WTC11 (cell line): ENCODE measurements around the gene DCLK2. TPM values are rescaled to one million over a fixed set of nuclear protein-coding genes. Genes with fewer than 3 reads are reported as not detected.

ENCODE experiments used
- ATAC-seq: fragments of 200-7000 bp; cut with Tn5 transposase; 2 replicates; pipeline ENCODE4 v1.10.0; 2021; ENCODE audit warnings: mild to moderate bottlenecking, moderate library complexity
- CTCF ChIA-PET: fragments of 300-600 bp; sonication (Branson Sonifier 250); formaldehyde crosslinking; loops from one replicate; lab custom pipeline; 2021; ENCODE audit warnings: antibody characterized with exemption; lab: Charles Lee
- POLR2A ChIA-PET: fragments of 350-600 bp; sonication (Branson Sonifier 250); formaldehyde crosslinking; loops from one replicate; lab custom pipeline; 2021; ENCODE audit warnings: antibody characterized with exemption; lab: Charles Lee
- DNase-seq: peaks from one replicate; pipeline ENCODE4 v3.0.0; 2021; ENCODE audit warnings: low spot score
- H3K27ac Mint-ChIP-seq: 2 replicates; pipeline ENCODE4 v1.8.0; 2021; ENCODE audit warnings: mixed read lengths
- H3K27me3 Mint-ChIP-seq: 2 replicates; pipeline ENCODE4 v1.8.0; 2021; ENCODE audit warnings: low read depth, mild to moderate bottlenecking, moderate library complexity, mixed read lengths
- H3K36me3 Mint-ChIP-seq: 2 replicates; pipeline ENCODE4 v1.8.0; 2021; ENCODE audit warnings: mixed read lengths
- H3K4me1 Mint-ChIP-seq: 2 replicates; pipeline ENCODE4 v1.8.0; 2022; ENCODE audit warnings: mixed read lengths
- H3K4me3 Mint-ChIP-seq: 2 replicates; pipeline ENCODE4 v1.8.0; 2021; ENCODE audit warnings: mild to moderate bottlenecking, moderate library complexity, mixed read lengths
- H3K9me3 Mint-ChIP-seq: 2 replicates; pipeline ENCODE4 v1.8.0; 2021; ENCODE audit warnings: mixed read lengths
- ATF1 ChIP-seq: sonication (generic); formaldehyde crosslinking; IDR thresholded peaks from 2 replicates; pipeline ENCODE4 v1.8.1; 2023; ENCODE audit warnings: mild to moderate bottlenecking, moderate library complexity, missing genetic modification reagents
- CBFB ChIP-seq: sonication (generic); formaldehyde crosslinking; IDR thresholded peaks from 2 replicates; pipeline ENCODE4 v1.8.1; 2022; ENCODE audit warnings: mild to moderate bottlenecking, low read depth, missing genetic modification reagents
- CREB1 ChIP-seq: sonication (generic); formaldehyde crosslinking; IDR thresholded peaks from 2 replicates; pipeline ENCODE4 v1.8.0; 2023; ENCODE audit warnings: mild to moderate bottlenecking, missing genetic modification reagents
- FOXK1 ChIP-seq: sonication (generic); formaldehyde crosslinking; IDR thresholded peaks from 2 replicates; pipeline ENCODE4 v1.8.0; 2022; ENCODE audit warnings: mild to moderate bottlenecking, moderate library complexity, missing genetic modification reagents
- NFATC4 ChIP-seq: fragments of 250-450 bp; sonication (Bioruptor Pico); IDR thresholded peaks from 2 replicates; pipeline ENCODE4 v1.9.0; 2021; ENCODE audit warnings: mild to moderate bottlenecking
- NR1H2 ChIP-seq: sonication (generic); formaldehyde crosslinking; IDR thresholded peaks from 2 replicates; pipeline ENCODE4 v1.9.0; 2021; ENCODE audit warnings: mild to moderate bottlenecking, moderate library complexity, missing genetic modification reagents
- NR2C2 ChIP-seq: sonication (generic); formaldehyde crosslinking; IDR thresholded peaks from 2 replicates; pipeline ENCODE4 v1.8.0; 2022; ENCODE audit warnings: mild to moderate bottlenecking, missing genetic modification reagents
- ZNF138 ChIP-seq: sonication (generic); formaldehyde crosslinking; conservative IDR thresholded peaks from 2 replicates; pipeline ENCODE4 v1.8.1; 2022; ENCODE audit warnings: mild to moderate bottlenecking, moderate library complexity, missing genetic modification reagents
- ZNF396 ChIP-seq: fragments of 250-450 bp; sonication (Bioruptor Pico); IDR thresholded peaks from 2 replicates; pipeline ENCODE4 v1.8.0; 2021; ENCODE audit warnings: mild to moderate bottlenecking, moderate library complexity, borderline replicate concordance
- total RNA-seq: library from RNA; stranded (reverse); gene quantifications from 3 replicates; pipeline ENCODE4 v1.2.3, GENCODE V29; 2021
- TF ChIP-seq, protein P1 (sequence below): fragments of 250-450 bp; sonication (Bioruptor Pico); IDR thresholded peaks from 2 replicates; pipeline ENCODE4 v1.9.0; 2021; ENCODE audit warnings: mild to moderate bottlenecking, borderline replicate concordance
- TF ChIP-seq, protein P2 (sequence below): sonication (generic); formaldehyde crosslinking; IDR thresholded peaks from 2 replicates; pipeline ENCODE4 v1.8.1; 2022; ENCODE audit warnings: mild to moderate bottlenecking, moderate library complexity, missing genetic modification reagents
- TF ChIP-seq, protein P3 (sequence below): sonication (generic); formaldehyde crosslinking; IDR thresholded peaks from 2 replicates; pipeline ENCODE4 v1.8.0; 2022; ENCODE audit warnings: mild to moderate bottlenecking, missing genetic modification reagents
- TF ChIP-seq, protein P4 (sequence below): sonication (generic); formaldehyde crosslinking; IDR thresholded peaks from 2 replicates; pipeline ENCODE4 v1.8.0; 2022; ENCODE audit warnings: mild to moderate bottlenecking, missing genetic modification reagents
- TF ChIP-seq, protein P5 (sequence below): sonication (generic); formaldehyde crosslinking; IDR thresholded peaks from 2 replicates; pipeline ENCODE4 v1.8.1; 2023; ENCODE audit warnings: mild to moderate bottlenecking, moderate library complexity, missing genetic modification reagents
- TF ChIP-seq, protein P6 (sequence below): sonication (generic); formaldehyde crosslinking; IDR thresholded peaks from 2 replicates; pipeline ENCODE4 v1.8.1; 2023; ENCODE audit warnings: mild to moderate bottlenecking, missing genetic modification reagents, borderline replicate concordance
- TF ChIP-seq, protein P7 (sequence below): fragments of 250-450 bp; sonication (Bioruptor Pico); conservative IDR thresholded peaks from 2 replicates; pipeline ENCODE4 v1.9.0; 2021; ENCODE audit warnings: mild to moderate bottlenecking
- TF ChIP-seq, protein P8 (sequence below): sonication (generic); formaldehyde crosslinking; IDR thresholded peaks from 2 replicates; pipeline ENCODE4 v1.8.1; 2023; ENCODE audit warnings: mild to moderate bottlenecking, missing genetic modification reagents, moderate library complexity
- TF ChIP-seq, protein P9 (sequence below): fragments of 250-450 bp; sonication (Bioruptor Pico); IDR thresholded peaks from 2 replicates; pipeline ENCODE4 v1.9.0; 2021; ENCODE audit warnings: mild to moderate bottlenecking

Gene DCLK2
- total RNA-seq, 1 experiment from 2014 or later: 0.17 TPM

DNA sequence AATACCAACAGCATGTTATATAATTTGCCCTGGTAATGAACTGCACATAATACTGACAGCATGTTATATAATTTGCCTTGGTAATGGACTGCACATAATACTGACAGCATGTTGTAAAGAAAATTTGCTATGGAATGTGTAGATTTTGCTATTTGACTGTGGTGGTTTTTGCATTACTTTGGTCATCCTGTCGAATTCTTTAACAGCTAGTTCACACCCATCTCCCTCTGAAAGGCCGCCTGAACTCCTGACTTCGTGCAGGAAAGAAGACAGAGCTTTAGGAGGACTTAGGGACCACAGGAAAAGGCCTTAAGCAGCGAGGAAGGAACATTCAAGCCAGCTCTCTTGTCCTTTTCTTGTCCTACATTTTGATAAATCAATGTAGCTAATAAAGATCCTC, 45.2 kb upstream of the DCLK2 start:
- Mint-ChIP-seq H3K4me3 (no peak overlapping the region), H3K27ac (no peak overlapping the region), H3K27me3 (no peaks in the 10 kb centered on the region), H3K4me1 (peaks cover 19% of the 10 kb centered on the region), H3K36me3 (peaks cover 2% of the 10 kb centered on the region), H3K9me3 (peaks cover 5% of the 10 kb centered on the region)
- ChIA-PET CTCF (interaction anchor here (1.5 kb wide), 1 partner anchor 184 kb away, joined by 3 read pairs; no protein-coding TSS in a partner anchor), POLR2A (interaction anchor here (0.5 kb wide), 2 partner anchors 14 to 35 kb away, joined by 3 to 4 read pairs; no protein-coding TSS in a partner anchor)
- ATAC-seq (peak; percentile 70), DNase-seq (no peak)
- TF ChIP-seq, protein P1, sequence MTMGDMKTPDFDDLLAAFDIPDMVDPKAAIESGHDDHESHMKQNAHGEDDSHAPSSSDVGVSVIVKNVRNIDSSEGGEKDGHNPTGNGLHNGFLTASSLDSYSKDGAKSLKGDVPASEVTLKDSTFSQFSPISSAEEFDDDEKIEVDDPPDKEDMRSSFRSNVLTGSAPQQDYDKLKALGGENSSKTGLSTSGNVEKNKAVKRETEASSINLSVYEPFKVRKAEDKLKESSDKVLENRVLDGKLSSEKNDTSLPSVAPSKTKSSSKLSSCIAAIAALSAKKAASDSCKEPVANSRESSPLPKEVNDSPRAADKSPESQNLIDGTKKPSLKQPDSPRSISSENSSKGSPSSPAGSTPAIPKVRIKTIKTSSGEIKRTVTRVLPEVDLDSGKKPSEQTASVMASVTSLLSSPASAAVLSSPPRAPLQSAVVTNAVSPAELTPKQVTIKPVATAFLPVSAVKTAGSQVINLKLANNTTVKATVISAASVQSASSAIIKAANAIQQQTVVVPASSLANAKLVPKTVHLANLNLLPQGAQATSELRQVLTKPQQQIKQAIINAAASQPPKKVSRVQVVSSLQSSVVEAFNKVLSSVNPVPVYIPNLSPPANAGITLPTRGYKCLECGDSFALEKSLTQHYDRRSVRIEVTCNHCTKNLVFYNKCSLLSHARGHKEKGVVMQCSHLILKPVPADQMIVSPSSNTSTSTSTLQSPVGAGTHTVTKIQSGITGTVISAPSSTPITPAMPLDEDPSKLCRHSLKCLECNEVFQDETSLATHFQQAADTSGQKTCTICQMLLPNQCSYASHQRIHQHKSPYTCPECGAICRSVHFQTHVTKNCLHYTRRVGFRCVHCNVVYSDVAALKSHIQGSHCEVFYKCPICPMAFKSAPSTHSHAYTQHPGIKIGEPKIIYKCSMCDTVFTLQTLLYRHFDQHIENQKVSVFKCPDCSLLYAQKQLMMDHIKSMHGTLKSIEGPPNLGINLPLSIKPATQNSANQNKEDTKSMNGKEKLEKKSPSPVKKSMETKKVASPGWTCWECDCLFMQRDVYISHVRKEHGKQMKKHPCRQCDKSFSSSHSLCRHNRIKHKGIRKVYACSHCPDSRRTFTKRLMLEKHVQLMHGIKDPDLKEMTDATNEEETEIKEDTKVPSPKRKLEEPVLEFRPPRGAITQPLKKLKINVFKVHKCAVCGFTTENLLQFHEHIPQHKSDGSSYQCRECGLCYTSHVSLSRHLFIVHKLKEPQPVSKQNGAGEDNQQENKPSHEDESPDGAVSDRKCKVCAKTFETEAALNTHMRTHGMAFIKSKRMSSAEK (CRISPR knock-in tag): no peak
- TF ChIP-seq NR1H2 (CRISPR knock-in tag) (no peak), CREB1 (CRISPR knock-in tag) (no peak), ATF1 (CRISPR knock-in tag) (no peak), NFATC4 (no peak), CBFB (no peak), ZNF138 (CRISPR knock-in tag) (no peak), FOXK1 (no peak), NR2C2 (no peak), ZNF396 (no peak)
- TF ChIP-seq, protein P2, sequence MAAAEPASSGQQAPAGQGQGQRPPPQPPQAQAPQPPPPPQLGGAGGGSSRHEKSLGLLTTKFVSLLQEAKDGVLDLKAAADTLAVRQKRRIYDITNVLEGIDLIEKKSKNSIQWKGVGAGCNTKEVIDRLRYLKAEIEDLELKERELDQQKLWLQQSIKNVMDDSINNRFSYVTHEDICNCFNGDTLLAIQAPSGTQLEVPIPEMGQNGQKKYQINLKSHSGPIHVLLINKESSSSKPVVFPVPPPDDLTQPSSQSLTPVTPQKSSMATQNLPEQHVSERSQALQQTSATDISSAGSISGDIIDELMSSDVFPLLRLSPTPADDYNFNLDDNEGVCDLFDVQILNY (CRISPR knock-in tag): no peak
- TF ChIP-seq, protein P3, sequence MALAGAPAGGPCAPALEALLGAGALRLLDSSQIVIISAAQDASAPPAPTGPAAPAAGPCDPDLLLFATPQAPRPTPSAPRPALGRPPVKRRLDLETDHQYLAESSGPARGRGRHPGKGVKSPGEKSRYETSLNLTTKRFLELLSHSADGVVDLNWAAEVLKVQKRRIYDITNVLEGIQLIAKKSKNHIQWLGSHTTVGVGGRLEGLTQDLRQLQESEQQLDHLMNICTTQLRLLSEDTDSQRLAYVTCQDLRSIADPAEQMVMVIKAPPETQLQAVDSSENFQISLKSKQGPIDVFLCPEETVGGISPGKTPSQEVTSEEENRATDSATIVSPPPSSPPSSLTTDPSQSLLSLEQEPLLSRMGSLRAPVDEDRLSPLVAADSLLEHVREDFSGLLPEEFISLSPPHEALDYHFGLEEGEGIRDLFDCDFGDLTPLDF (CRISPR knock-in tag): no peak
- TF ChIP-seq, protein P4, sequence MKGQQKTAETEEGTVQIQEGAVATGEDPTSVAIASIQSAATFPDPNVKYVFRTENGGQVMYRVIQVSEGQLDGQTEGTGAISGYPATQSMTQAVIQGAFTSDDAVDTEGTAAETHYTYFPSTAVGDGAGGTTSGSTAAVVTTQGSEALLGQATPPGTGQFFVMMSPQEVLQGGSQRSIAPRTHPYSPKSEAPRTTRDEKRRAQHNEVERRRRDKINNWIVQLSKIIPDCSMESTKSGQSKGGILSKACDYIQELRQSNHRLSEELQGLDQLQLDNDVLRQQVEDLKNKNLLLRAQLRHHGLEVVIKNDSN (CRISPR knock-in tag): no peak
- TF ChIP-seq, protein P5, sequence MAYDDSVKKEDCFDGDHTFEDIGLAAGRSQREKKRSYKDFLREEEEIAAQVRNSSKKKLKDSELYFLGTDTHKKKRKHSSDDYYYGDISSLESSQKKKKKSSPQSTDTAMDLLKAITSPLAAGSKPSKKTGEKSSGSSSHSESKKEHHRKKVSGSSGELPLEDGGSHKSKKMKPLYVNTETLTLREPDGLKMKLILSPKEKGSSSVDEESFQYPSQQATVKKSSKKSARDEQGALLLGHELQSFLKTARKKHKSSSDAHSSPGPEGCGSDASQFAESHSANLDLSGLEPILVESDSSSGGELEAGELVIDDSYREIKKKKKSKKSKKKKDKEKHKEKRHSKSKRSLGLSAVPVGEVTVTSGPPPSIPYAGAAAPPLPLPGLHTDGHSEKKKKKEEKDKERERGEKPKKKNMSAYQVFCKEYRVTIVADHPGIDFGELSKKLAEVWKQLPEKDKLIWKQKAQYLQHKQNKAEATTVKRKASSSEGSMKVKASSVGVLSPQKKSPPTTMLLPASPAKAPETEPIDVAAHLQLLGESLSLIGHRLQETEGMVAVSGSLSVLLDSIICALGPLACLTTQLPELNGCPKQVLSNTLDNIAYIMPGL (CRISPR knock-in tag): no peak
- TF ChIP-seq, protein P6, sequence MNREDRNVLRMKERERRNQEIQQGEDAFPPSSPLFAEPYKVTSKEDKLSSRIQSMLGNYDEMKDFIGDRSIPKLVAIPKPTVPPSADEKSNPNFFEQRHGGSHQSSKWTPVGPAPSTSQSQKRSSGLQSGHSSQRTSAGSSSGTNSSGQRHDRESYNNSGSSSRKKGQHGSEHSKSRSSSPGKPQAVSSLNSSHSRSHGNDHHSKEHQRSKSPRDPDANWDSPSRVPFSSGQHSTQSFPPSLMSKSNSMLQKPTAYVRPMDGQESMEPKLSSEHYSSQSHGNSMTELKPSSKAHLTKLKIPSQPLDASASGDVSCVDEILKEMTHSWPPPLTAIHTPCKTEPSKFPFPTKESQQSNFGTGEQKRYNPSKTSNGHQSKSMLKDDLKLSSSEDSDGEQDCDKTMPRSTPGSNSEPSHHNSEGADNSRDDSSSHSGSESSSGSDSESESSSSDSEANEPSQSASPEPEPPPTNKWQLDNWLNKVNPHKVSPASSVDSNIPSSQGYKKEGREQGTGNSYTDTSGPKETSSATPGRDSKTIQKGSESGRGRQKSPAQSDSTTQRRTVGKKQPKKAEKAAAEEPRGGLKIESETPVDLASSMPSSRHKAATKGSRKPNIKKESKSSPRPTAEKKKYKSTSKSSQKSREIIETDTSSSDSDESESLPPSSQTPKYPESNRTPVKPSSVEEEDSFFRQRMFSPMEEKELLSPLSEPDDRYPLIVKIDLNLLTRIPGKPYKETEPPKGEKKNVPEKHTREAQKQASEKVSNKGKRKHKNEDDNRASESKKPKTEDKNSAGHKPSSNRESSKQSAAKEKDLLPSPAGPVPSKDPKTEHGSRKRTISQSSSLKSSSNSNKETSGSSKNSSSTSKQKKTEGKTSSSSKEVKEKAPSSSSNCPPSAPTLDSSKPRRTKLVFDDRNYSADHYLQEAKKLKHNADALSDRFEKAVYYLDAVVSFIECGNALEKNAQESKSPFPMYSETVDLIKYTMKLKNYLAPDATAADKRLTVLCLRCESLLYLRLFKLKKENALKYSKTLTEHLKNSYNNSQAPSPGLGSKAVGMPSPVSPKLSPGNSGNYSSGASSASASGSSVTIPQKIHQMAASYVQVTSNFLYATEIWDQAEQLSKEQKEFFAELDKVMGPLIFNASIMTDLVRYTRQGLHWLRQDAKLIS (CRISPR knock-in tag): no peak
- TF ChIP-seq, protein P7, sequence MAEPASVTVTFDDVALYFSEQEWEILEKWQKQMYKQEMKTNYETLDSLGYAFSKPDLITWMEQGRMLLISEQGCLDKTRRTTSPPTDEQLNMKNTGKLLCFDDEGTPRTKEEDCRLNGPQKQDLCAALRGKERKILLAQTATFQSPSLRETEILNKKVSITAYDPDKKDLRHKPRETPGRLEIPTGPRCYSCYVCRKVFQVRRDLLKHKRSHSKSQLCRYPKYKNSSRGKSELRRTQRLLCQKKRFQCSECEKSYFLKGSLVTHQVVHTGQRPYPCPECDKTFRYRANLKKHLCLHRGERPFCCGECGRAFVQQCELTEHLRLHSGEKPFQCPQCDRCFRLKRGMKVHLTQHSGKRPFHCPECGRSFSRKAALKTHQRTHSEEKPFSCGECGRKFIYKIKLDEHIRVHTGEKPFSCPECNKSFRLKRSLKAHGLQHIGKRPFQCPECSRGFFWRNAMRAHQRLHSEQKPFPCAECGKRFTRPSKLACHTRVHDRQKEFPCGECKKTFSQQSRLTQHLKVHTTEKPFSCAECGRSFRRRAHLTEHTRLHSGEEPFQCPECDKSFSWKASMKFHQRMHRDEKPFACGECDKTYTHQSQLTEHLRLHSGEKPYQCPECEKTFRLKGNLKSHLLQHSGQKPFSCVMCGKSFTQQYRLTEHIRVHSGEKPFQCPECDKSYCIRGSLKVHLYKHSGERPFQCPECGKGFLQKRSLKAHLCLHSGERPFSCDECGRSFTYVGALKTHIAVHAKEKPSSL: no peak
- TF ChIP-seq, protein P8, sequence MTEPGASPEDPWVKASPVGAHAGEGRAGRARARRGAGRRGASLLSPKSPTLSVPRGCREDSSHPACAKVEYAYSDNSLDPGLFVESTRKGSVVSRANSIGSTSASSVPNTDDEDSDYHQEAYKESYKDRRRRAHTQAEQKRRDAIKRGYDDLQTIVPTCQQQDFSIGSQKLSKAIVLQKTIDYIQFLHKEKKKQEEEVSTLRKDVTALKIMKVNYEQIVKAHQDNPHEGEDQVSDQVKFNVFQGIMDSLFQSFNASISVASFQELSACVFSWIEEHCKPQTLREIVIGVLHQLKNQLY: no peak
- TF ChIP-seq, protein P9, sequence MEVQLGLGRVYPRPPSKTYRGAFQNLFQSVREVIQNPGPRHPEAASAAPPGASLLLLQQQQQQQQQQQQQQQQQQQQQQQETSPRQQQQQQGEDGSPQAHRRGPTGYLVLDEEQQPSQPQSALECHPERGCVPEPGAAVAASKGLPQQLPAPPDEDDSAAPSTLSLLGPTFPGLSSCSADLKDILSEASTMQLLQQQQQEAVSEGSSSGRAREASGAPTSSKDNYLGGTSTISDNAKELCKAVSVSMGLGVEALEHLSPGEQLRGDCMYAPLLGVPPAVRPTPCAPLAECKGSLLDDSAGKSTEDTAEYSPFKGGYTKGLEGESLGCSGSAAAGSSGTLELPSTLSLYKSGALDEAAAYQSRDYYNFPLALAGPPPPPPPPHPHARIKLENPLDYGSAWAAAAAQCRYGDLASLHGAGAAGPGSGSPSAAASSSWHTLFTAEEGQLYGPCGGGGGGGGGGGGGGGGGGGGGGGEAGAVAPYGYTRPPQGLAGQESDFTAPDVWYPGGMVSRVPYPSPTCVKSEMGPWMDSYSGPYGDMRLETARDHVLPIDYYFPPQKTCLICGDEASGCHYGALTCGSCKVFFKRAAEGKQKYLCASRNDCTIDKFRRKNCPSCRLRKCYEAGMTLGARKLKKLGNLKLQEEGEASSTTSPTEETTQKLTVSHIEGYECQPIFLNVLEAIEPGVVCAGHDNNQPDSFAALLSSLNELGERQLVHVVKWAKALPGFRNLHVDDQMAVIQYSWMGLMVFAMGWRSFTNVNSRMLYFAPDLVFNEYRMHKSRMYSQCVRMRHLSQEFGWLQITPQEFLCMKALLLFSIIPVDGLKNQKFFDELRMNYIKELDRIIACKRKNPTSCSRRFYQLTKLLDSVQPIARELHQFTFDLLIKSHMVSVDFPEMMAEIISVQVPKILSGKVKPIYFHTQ (CRISPR knock-in tag): no peak
